Measurements from ENCODE around the gene CBFA2T3.

The CBFA2T3 gene

GRCh38 chr16:88914750-88915368, 62.1 kb downstream of the CBFA2T3 start:
- Histone ChIP-seq H3K27ac (peak overlapping the region; percentile 83), H3K36me3 (peaks cover 23% of the 10 kb centered on the region), H3K9ac (peak overlapping the region; percentile 73; the same call in 1 of the 2 replicates), H3K4me3 (0 out of 2 replicates have a peak overlapping the region, but pooled peaks have one; percentile 14), H3K4me1 (peaks cover 92% of the 10 kb centered on the region), H3K9me3 (no peaks in the 10 kb centered on the region), H3K27me3 (no peaks in the 10 kb centered on the region), H3K4me2 (peak overlapping the region; percentile 90), H4K20me1 (peaks cover 92% of the 10 kb centered on the region)
- no peak for TF ChIP-seq Cebpa-rat (IDR thresholded peaks at IDR 0.05)

- Histone ChIP-seq H3K27ac (peak overlapping the region; percentile 83; the same call in 1 of the 2 replicates), H3K27me3 (no peaks in the 10 kb centered on the region), H3K4me1 (peaks cover 92% of the 10 kb centered on the region), H3K4me2 (peak overlapping the region; percentile 90), H3K4me3 (no peak overlapping the region), H3K9ac (no peak overlapping the region), H4K20me1 (peaks cover 92% of the 10 kb centered on the region), H3K9me3 (no peaks in the 10 kb centered on the region), H3K36me3 (peaks cover 32% of the 10 kb centered on the region)
- TF ChIP-seq Cebpa-rat (IDR thresholded peaks at IDR 0.05), result no peak
These were observed 63.1 kb downstream of the CBFA2T3 start for GRCh38 chr16:88913870-88914269.

GRCh38 chr16:88913001-88913612, 63.9 kb downstream of the CBFA2T3 start:
- Histone ChIP-seq H3K4me1 (peaks cover 92% of the 10 kb centered on the region), H4K20me1 (peaks cover 92% of the 10 kb centered on the region), H3K4me3 (no peak overlapping the region), H3K27ac (0 out of 2 replicates have a peak overlapping the region, but pooled peaks have one; percentile 39), H3K9me3 (no peaks in the 10 kb centered on the region), H3K27me3 (no peaks in the 10 kb centered on the region), H3K36me3 (peaks cover 36% of the 10 kb centered on the region), H3K9ac (0 out of 2 replicates have a peak overlapping the region, but pooled peaks have one; percentile 32), H3K4me2 (peak overlapping the region; percentile 90)
- no peak for TF ChIP-seq Cebpa-rat (IDR thresholded peaks at IDR 0.05)

GRCh38 chr16:88912556-88912955, 64.5 kb downstream of the CBFA2T3 start:
- Histone ChIP-seq H4K20me1 (peaks cover 92% of the 10 kb centered on the region), H3K9ac (peak overlapping the region; percentile 32; the same call in 1 of the 2 replicates), H3K36me3 (peaks cover 36% of the 10 kb centered on the region), H3K4me1 (peaks cover 92% of the 10 kb centered on the region), H3K27me3 (no peaks in the 10 kb centered on the region), H3K4me2 (peak overlapping the region; percentile 90), H3K27ac (peak overlapping the region; percentile 39), H3K4me3 (no peak overlapping the region), H3K9me3 (no peaks in the 10 kb centered on the region)
- no peak for TF ChIP-seq Cebpa-rat (IDR thresholded peaks at IDR 0.05)

GRCh38 chr16:88911946-88912310, 65.1 kb downstream of the CBFA2T3 start:
- Histone ChIP-seq H3K4me1 (peaks cover 92% of the 10 kb centered on the region), H3K4me3 (no peak overlapping the region), H3K9me3 (no peaks in the 10 kb centered on the region), H3K27me3 (no peaks in the 10 kb centered on the region), H3K4me2 (peak overlapping the region; percentile 90), H3K9ac (peak overlapping the region; percentile 32), H4K20me1 (peaks cover 92% of the 10 kb centered on the region), H3K36me3 (peaks cover 36% of the 10 kb centered on the region), H3K27ac (peak overlapping the region; percentile 39)
- TF ChIP-seq Cebpa-rat (IDR thresholded peaks at IDR 0.05), result no peak

- TF ChIP-seq Cebpa-rat (IDR thresholded peaks at IDR 0.05), result no peak
- Histone ChIP-seq H3K4me2 (peak overlapping the region; percentile 90), H3K4me3 (no peak overlapping the region), H3K36me3 (peaks cover 36% of the 10 kb centered on the region), H3K9me3 (no peaks in the 10 kb centered on the region), H3K4me1 (peaks cover 92% of the 10 kb centered on the region), H3K27me3 (no peaks in the 10 kb centered on the region), H4K20me1 (peaks cover 92% of the 10 kb centered on the region), H3K9ac (peak overlapping the region; percentile 32; the same call in 1 of the 2 replicates), H3K27ac (peak overlapping the region; percentile 39)
These were observed 65.7 kb downstream of the CBFA2T3 start for GRCh38 chr16:88911136-88911945.

- H3K36me3 ChIP-seq, result peaks cover 36% of the 10 kb centered on the region
- peak overlapping the region; percentile 39; the same call in 1 of the 2 replicates for H3K27ac ChIP-seq
- TF ChIP-seq Cebpa-rat (IDR thresholded peaks at IDR 0.05), result no peak
- peak overlapping the region; percentile 32; the same call in 1 of the 2 replicates for H3K9ac ChIP-seq
- H4K20me1 ChIP-seq, result peaks cover 93% of the 10 kb centered on the region
- H3K27me3 ChIP-seq, result no peaks in the 10 kb centered on the region
- H3K4me2 ChIP-seq, result peak overlapping the region; percentile 90
- no peaks in the 10 kb centered on the region for H3K9me3 ChIP-seq
- peaks cover 92% of the 10 kb centered on the region for H3K4me1 ChIP-seq
- H3K4me3 ChIP-seq, result no peak overlapping the region
These were observed 66.5 kb downstream of the CBFA2T3 start for GRCh38 chr16:88910284-88911135.

GRCh38 chr16:88909431-88910210, 67.4 kb downstream of the CBFA2T3 start:
- H3K9ac ChIP-seq, result no peak overlapping the region
- no peak for TF ChIP-seq Cebpa-rat (IDR thresholded peaks at IDR 0.05)

More at GRCh38 chr16:88909431-88910210, 67.4 kb downstream of the CBFA2T3 start:
- Histone ChIP-seq H3K4me3 (no peak overlapping the region), H4K20me1 (peaks cover 100% of the 10 kb centered on the region), H3K9me3 (no peaks in the 10 kb centered on the region), H3K27ac (no peak overlapping the region), H3K4me2 (peak overlapping the region; percentile 90; the same call in 1 of the 2 replicates), H3K27me3 (no peaks in the 10 kb centered on the region), H3K36me3 (peaks cover 40% of the 10 kb centered on the region), H3K4me1 (peaks cover 99% of the 10 kb centered on the region)
